K562 (cell line): ENCODE measurements around the gene ITGA11. TPM values are rescaled to one million over a fixed set of nuclear protein-coding genes. Genes with fewer than 3 reads are reported as not detected.

ENCODE experiments used
- ATAC-seq: fragments of 200-7000 bp; cut with Tn5 transposase; 3 replicates; pipeline ENCODE4 v1.9.1; 2020; ENCODE audit warnings: moderate library complexity
- BruUV-seq: library from RNA; stranded (reverse); fragments of 400-500 nt; replicated peaks from 2 replicates; lab custom pipeline; 2021; lab: Mats Ljungman, UMichigan
- CTCF ChIA-PET: fragments of 300-600 bp; formaldehyde crosslinking; extraction: SDS; loops from one replicate; lab custom pipeline; 2021; ENCODE audit warnings: low intra/inter-chr PET ratio; lab: Yijun Ruan, JAX
- POLR2A ChIA-PET: fragments of 300-600, 350-650 bp; sonication (Branson Sonifier 250); formaldehyde crosslinking; extraction: SDS; loops from one replicate; lab custom pipeline; 2021; ENCODE audit warnings: antibody characterized with exemption, inconsistent platforms; lab: Yijun Ruan, JAX
- DNase-seq, 4 experiments: peaks; one replicate each; pipeline versions ENCODE4 v3.0.0 to v3.0.0-alpha.2; 2011 to 2018; ENCODE audit warnings: low spot score in 3 of 4, mixed read lengths in 3 of 4; ENCODE audit errors: extremely low read depth in 1 of 4
- FAIRE-seq: peaks from 2 replicates; lab custom pipeline; 2011; peaks lifted over from hg19 to GRCh38; lab: Jason Lieb, UNC
- H2AFZ ChIP-seq: 2 replicates; pipeline ENCODE4 v1.6.0; 2011; ENCODE audit warnings: low read depth, low read length, control low read depth, inconsistent platforms
- H3K27ac ChIP-seq: fragments of 200-600 bp; 3 replicates; pipeline ENCODE4 v1.8.0; 2011; ENCODE audit warnings: low read depth, mild to moderate bottlenecking, control low read depth, inconsistent platforms, low read length, moderate library complexity, mixed read lengths; ENCODE audit errors: extremely low read depth
- H3K27me3 ChIP-seq, 2 experiments: fragments of 300-600 bp in 1 of 2; 2 replicates in 1 of 2; 3 replicates in 1 of 2; pipeline versions ENCODE4 v1.6.0 to v1.8.0; 2011; ENCODE audit warnings: inconsistent platforms in 2 of 2, low read length in 2 of 2, mild to moderate bottlenecking in 1 of 2, mixed read lengths in 1 of 2, moderate library complexity in 1 of 2; ENCODE audit not compliant: control insufficient read depth in 2 of 2, insufficient read depth in 2 of 2
- H3K36me3 ChIP-seq: fragments of 300-600 bp; 3 replicates; pipeline ENCODE4 v1.8.0; 2011; ENCODE audit warnings: mild to moderate bottlenecking, low read length, inconsistent platforms; ENCODE audit not compliant: control insufficient read depth, insufficient read depth
- H3K4me1 ChIP-seq, 2 experiments: fragments of 200-600 bp in 1 of 2; replicated peaks in 1 of 2; 2 replicates in 1 of 2; 3 replicates in 1 of 2; pipeline versions ENCODE4 v1.5.1 to v1.8.0; 2011; ENCODE audit warnings: inconsistent platforms in 2 of 2, low read length in 2 of 2, mild to moderate bottlenecking in 1 of 2, mixed read lengths in 1 of 2, moderate library complexity in 1 of 2; ENCODE audit not compliant: control insufficient read depth in 2 of 2, insufficient read depth in 2 of 2
- H3K4me2 ChIP-seq: 2 replicates; pipeline ENCODE4 v1.6.1; 2011; ENCODE audit warnings: low read length, control low read depth, inconsistent platforms, mixed read lengths; ENCODE audit not compliant: insufficient read depth
- H3K4me3 ChIP-seq: fragments of 200-600 bp; sonication (generic), shearing (Covaris generic); 2 replicates; pipeline ENCODE4 v1.5.1; 2016; ENCODE audit warnings: control low read depth, inconsistent platforms
- H3K79me2 ChIP-seq: fragments of 200-600 bp; 3 replicates; pipeline ENCODE4 v1.8.0; 2011; ENCODE audit warnings: low read length, inconsistent platforms; ENCODE audit not compliant: control insufficient read depth, insufficient read depth
- H3K9ac ChIP-seq, 2 experiments: 2 replicates each; pipeline versions ENCODE4 v1.6.0 to v1.6.1; 2011; ENCODE audit warnings: low read depth in 2 of 2, low read length in 2 of 2, control low read depth in 1 of 2, inconsistent platforms in 1 of 2, mild to moderate bottlenecking in 1 of 2, mixed read lengths in 1 of 2; ENCODE audit not compliant: insufficient read depth in 1 of 2
- H3K9me1 ChIP-seq: one replicate; pipeline ENCODE4 v1.6.0; 2011; ENCODE audit warnings: inconsistent platforms, mild to moderate bottlenecking, low read length, moderate library complexity; ENCODE audit not compliant: control insufficient read depth, insufficient read depth
- H3K9me3 ChIP-seq: replicated peaks from 2 replicates; pipeline ENCODE4 v1.5.1; 2011; ENCODE audit warnings: low read depth, low read length, inconsistent platforms; ENCODE audit not compliant: control insufficient read depth, insufficient read depth
- H4K20me1 ChIP-seq: replicated peaks from 2 replicates; pipeline ENCODE4 v1.6.1; 2011; ENCODE audit warnings: low read length, inconsistent platforms, mixed read lengths; ENCODE audit not compliant: control insufficient read depth, insufficient read depth
- ARID4B ChIP-seq: sonication (generic); formaldehyde crosslinking; IDR thresholded peaks from 2 replicates; pipeline ENCODE4 v1.8.0; 2022; ENCODE audit warnings: mild to moderate bottlenecking, missing genetic modification reagents
- CEBPG ChIP-seq, 3 experiments: fragments of 200-800 bp in 1 of 3; sonication (Bioruptor generic) in 1 of 3; sonication (generic) in 1 of 3; formaldehyde crosslinking in 1 of 3; IDR thresholded peaks in 2 of 3; conservative IDR thresholded peaks in 1 of 3; 2 replicates each; pipeline versions ENCODE4 v1.6.1 to v1.8.0; 2016 to 2022; ENCODE audit warnings: missing compliant biosample characterization in 2 of 3, missing genetic modification characterization in 2 of 3, mild to moderate bottlenecking in 1 of 3, missing genetic modification reagents in 1 of 3
- E2F4 ChIP-seq: sonication (generic); formaldehyde crosslinking; IDR thresholded peaks from 2 replicates; pipeline ENCODE4 v1.8.0; 2022; ENCODE audit warnings: mild to moderate bottlenecking, low read depth, missing genetic modification reagents
- ETS1 ChIP-seq: conservative IDR thresholded peaks from 2 replicates; pipeline ENCODE4 v1.6.1; 2011; ENCODE audit warnings: low read depth, mild to moderate bottlenecking, low read length; ENCODE audit not compliant: control insufficient read depth
- SMARCA4 ChIP-seq: fragments of 450-650 bp; IDR thresholded peaks from 2 replicates; pipeline ENCODE4 v1.6.1; 2016
- SRSF1 ChIP-seq: fragments of 200-400 bp; formaldehyde crosslinking; IDR thresholded peaks from 2 replicates; pipeline ENCODE4 v1.6.1; 2017; ENCODE audit warnings: mild to moderate bottlenecking, low read depth, low read length, moderate library complexity
- ZNF347 ChIP-seq: fragments of 450-650 bp; formaldehyde crosslinking; IDR thresholded peaks from 2 replicates; pipeline ENCODE4 v1.4.0; 2020; ENCODE audit warnings: low read depth, mild to moderate bottlenecking, moderate library complexity
- WGBS: fragments of 100-300 bp; shearing (Covaris generic); methylation state at CpG from one replicate; pipeline ENCODE4 v1.1.6; 2016; ENCODE audit warnings: low coverage, mixed read lengths; ENCODE audit not compliant: insufficient coverage; ENCODE audit errors: missing lambda C conversion rate; 5-methylcytosine and 5-hydroxymethylcytosine counted together
- in situ Hi-C: fragments of 300-500 bp; cut with MboI; formaldehyde crosslinking; loops from 4 replicates; pipeline ENCODE4 v1.15.0; 2018; ENCODE audit warnings: inconsistent platforms, mixed read lengths
- intact Hi-C: fragments of 100-400 bp; cut with micrococcal nuclease; formaldehyde crosslinking; loops from 2 replicates; pipeline ENCODE4 v1.14.2; 2022
- polyA plus RNA-seq, 8 experiments: library from polyadenylated mRNA; depleted of rRNA in 4 of 8; stranded (reverse) in 5 of 8; unstranded in 3 of 8; fragments of >200 nt; fragmentation: Nextera tagmentation in 2 of 8; fragmentation: Illumina TruSeq in 1 of 8; extraction: Ambion mirVana in 2 of 8; extraction: Trizol in 1 of 8; gene quantifications; 2 replicates each; pipeline versions ENCODE4 v1.2.1 to v1.2.3, GENCODE V29; 2011 to 2014; ENCODE audit warnings: inconsistent platforms in 1 of 8, missing spikeins in 1 of 8
- total RNA-seq, 7 experiments: library from RNA; depleted of rRNA in 6 of 7; stranded (reverse); fragments of >200 nt in 6 of 7; fragmentation: Illumina TruSeq in 2 of 7; extraction: Trizol in 2 of 7; gene quantifications; 2 replicates each; pipeline versions ENCODE4 v1.2.1 to v1.2.3, GENCODE V29; 2011 to 2021; ENCODE audit warnings: low replicate concordance in 1 of 7

ITGA11 gene
- total and polyA plus RNA-seq, 9 of the 15 experiments (the other 6 are each of a cell fraction or from before 2014, with no cell fraction given), result 0.01 TPM; not detected in 8

- ChIA-PET POLR2A (no interaction called here), CTCF (interaction anchor here (1.3 kb wide), 1 partner anchor 11 kb away, joined by 5 read pairs; no protein-coding TSS in a partner anchor)
- Histone ChIP-seq H3K36me3 (no peaks in the 10 kb centered on the region), H3K9me1 (no peaks in the 10 kb centered on the region), H4K20me1 (peaks cover 3% of the 10 kb centered on the region; the same call in 1 of the 2 replicates), H3K4me1 (peaks cover 0 to 5% of the 10 kb centered on the region in 2 experiments; a peak in 1 of 5 replicates), H2AFZ (no peak overlapping the region), H3K27me3 (peaks cover 20 to 74% of the 10 kb centered on the region in 2 experiments), H3K9ac (no peak overlapping the region), H3K4me3 (no peak overlapping the region), H3K79me2 (no peaks in the 10 kb centered on the region), H3K9me3 (no peaks in the 10 kb centered on the region), H3K4me2 (no peak overlapping the region), H3K27ac (no peak overlapping the region)
- no TSS peak for BruUV-seq
- in situ Hi-C loops (no loop called here), intact Hi-C loops (no loop called here)
- TF ChIP-seq ETS1 (no peak), SMARCA4 (no peak), SRSF1 (no peak), ZNF347 (CRISPR knock-in tag) (no peak), ARID4B (CRISPR knock-in tag) (no peak), CEBPG (CRISPR knock-in tag; IDR thresholded peaks at IDR 0.05) (no peak), CEBPG (tag; conservative IDR thresholded peaks at IDR 0.05 in 1 of 2, IDR thresholded peaks at IDR 0.05 in 1 of 2) (no peak), E2F4 (CRISPR knock-in tag) (no peak)
- DNase-seq (no peak), FAIRE-seq (no peak), ATAC-seq (no peak)
- 2% methylated on average over 6 of the region's 6 CpGs for WGBS
Observed at GRCh38 chr15:68318008-68318835, 113.7 kb downstream of the ITGA11 start.
